ENCODE results near the gene GPC5. TPM values are rescaled to one million over a fixed set of nuclear protein-coding genes. Genes with fewer than 3 reads are reported as not detected.

Gene GPC5
- total and polyA plus RNA-seq, 2 of the 8 experiments (the other 6 are each of a cell fraction or from before 2014, with no cell fraction given): 0.20 to 0.39 TPM

DNA sequence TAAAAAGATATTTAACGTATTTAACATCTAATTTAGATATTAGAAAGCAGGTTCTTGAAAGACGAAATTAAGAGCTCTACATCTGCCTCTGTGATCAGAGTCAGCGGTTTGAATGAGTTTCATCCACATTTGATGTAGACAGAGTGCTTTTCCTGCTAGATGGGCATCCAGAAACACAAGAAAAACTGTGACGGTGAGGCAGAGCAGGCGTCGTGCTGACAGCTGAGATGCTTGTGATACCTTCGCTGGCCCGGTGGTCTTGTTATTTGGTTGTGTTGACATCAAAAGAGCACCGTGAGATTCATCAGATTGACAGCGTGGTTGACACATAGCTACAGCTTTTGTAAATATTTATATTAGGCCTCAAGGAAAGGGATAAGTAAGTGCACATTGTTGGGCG is 399.1 kb downstream of the GPC5 start:
- H4K91ac ChIP-seq (replicated peaks; ENCODE audit: insufficient read length, low read length): no peak overlapping the region
- no peak for DNase-seq (ENCODE audit: low read depth in 1 of 2, low spot score in 2 of 2)
- no peak overlapping the region for H2BK5ac ChIP-seq (ENCODE audit: low read depth, low read length)
- no peak overlapping the region for H3K56ac ChIP-seq (replicated peaks; ENCODE audit: insufficient read length, low read depth, low read length)
- H3K79me1 ChIP-seq (ENCODE audit: low read depth, low read length): no peaks in the 10 kb centered on the region
- no peaks in the 10 kb centered on the region for H3K4me1 ChIP-seq (replicated peaks in 1 of 4; ENCODE audit: control insufficient read depth in 3 of 4, insufficient read depth in 4 of 4, low read length in 3 of 4)
- no peaks in the 10 kb centered on the region for H4K20me1 ChIP-seq (replicated peaks in 1 of 2; ENCODE audit: control insufficient read depth in 1 of 2, insufficient read depth in 2 of 2, low read length in 2 of 2)
- H3K9ac ChIP-seq (replicated peaks in 1 of 4; ENCODE audit: extremely low read depth in 1 of 4, low read depth in 3 of 4, low read length in 3 of 4): no peak overlapping the region
- no peak overlapping the region for H2BK12ac ChIP-seq (ENCODE audit: low read depth, low read length)
- 86% methylated on average over 11 of the region's 11 CpGs; no CpG with 5 or more reads in 1 of the 2 experiments for WGBS, 2 experiments (ENCODE audit: extremely low coverage in 1 of 2, insufficient coverage in 1 of 2, insufficient read length in 1 of 2, insufficient replicate concordance in 2 of 2, low coverage in 1 of 2, low lambda C conversion rate in 2 of 2, missing lambda C conversion rate in 1 of 2)
- no peaks in the 10 kb centered on the region for H3K23me2 ChIP-seq (ENCODE audit: low read depth, low read length)
- H3K36me3 ChIP-seq (ENCODE audit: control insufficient read depth in 2 of 4, insufficient read depth in 4 of 4, low read length in 3 of 4): no peaks in the 10 kb centered on the region
- no peak overlapping the region for H2AK5ac ChIP-seq (ENCODE audit: low read depth, low read length)
- H3K23ac ChIP-seq (ENCODE audit: insufficient read length): no peak overlapping the region
- H2BK20ac ChIP-seq (ENCODE audit: low read length): no peak overlapping the region
- H2AFZ ChIP-seq (ENCODE audit: low read length): no peak overlapping the region
- ChIA-PET POLR2A (ENCODE audit: partially characterized antibody) (no interaction called here), CTCF (ENCODE audit: partially characterized antibody) (interaction anchor here (1.3 kb wide), 1 partner anchor 16 kb away, joined by 3 read pairs; no protein-coding TSS in a partner anchor)
- H3K4me3 ChIP-seq (ENCODE audit: extremely low read depth in 1 of 4, insufficient read depth in 2 of 4, low read depth in 3 of 4, low read length in 4 of 4): no peak overlapping the region
- no peak overlapping the region for H3K18ac ChIP-seq (ENCODE audit: extremely low read depth, low read length)
- H2BK15ac ChIP-seq (ENCODE audit: low read length): no peak overlapping the region
- no peaks in the 10 kb centered on the region for H3K9me3 ChIP-seq (ENCODE audit: insufficient read depth in 2 of 2, low read depth in 1 of 2, low read length in 1 of 2)
- no peak overlapping the region for H3K4me2 ChIP-seq (ENCODE audit: insufficient read depth in 1 of 2, low read depth in 2 of 2, low read length in 2 of 2)
- no peaks in the 10 kb centered on the region for H3K79me2 ChIP-seq (ENCODE audit: control insufficient read depth in 1 of 2, insufficient read depth in 2 of 2, low read length in 2 of 2)
- H4K5ac ChIP-seq (ENCODE audit: insufficient read length, low read depth, low read length): no peak overlapping the region
- no peak for FAIRE-seq
- no peak overlapping the region for H4K8ac ChIP-seq (ENCODE audit: extremely low read depth, insufficient read depth, low read length)
- no peak overlapping the region for H3K4ac ChIP-seq (replicated peaks; ENCODE audit: insufficient read length, low read depth, low read length)
- H3K14ac ChIP-seq (ENCODE audit: insufficient read length): no peak overlapping the region
- no peak overlapping the region for H2BK120ac ChIP-seq (replicated peaks; ENCODE audit: low read depth, low read length)
- no peak overlapping the region for H3K27ac ChIP-seq (ENCODE audit: low read depth, low read length)
- H3K27me3 ChIP-seq (replicated peaks in 1 of 4; ENCODE audit: control insufficient read depth in 3 of 4, extremely low read depth in 1 of 4, insufficient read depth in 3 of 4, low read length in 3 of 4): no peaks in the 10 kb centered on the region
- TF ChIP-seq HDAC2 (IDR thresholded peaks at IDR 0.05; ENCODE audit: borderline replicate concordance in 1 of 2, low read depth in 2 of 2, low read length in 2 of 2) (no peak), ZNF274 (IDR thresholded peaks at IDR 0.05; ENCODE audit: borderline replicate concordance, extremely low read depth, low read length) (no peak)
- TF ChIP-seq, protein P1, sequence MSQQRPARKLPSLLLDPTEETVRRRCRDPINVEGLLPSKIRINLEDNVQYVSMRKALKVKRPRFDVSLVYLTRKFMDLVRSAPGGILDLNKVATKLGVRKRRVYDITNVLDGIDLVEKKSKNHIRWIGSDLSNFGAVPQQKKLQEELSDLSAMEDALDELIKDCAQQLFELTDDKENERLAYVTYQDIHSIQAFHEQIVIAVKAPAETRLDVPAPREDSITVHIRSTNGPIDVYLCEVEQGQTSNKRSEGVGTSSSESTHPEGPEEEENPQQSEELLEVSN (IDR thresholded peaks at IDR 0.05): no peak

Data from H1 (cell line).